ENCODE data around the gene ENDOG.

ENDOG gene

GRCh38 chr9:128818099-128818838 is at the start of gene ENDOG:
ENDOG (plus strand) TSS chr9:128818500; CDS start chr9:128818685, 185 bp downstream.
- TF ChIP-seq CTCF (conservative IDR thresholded peaks at IDR 0.05): peak; percentile 97
- TF ChIP-seq ZFX (IDR thresholded peaks at IDR 0.05): peak; percentile 86; the same call in 1 of the 2 replicates
- peak within 1 kb of the TSS; percentile 90 for H3K27ac ChIP-seq

GRCh38 chr9:128768606-128769005 is 49.7 kb upstream of the ENDOG start:
- TF ChIP-seq ZFX (IDR thresholded peaks at IDR 0.05) (no peak), CTCF (conservative IDR thresholded peaks at IDR 0.05) (no peak)
- H3K27ac ChIP-seq: no peak overlapping the region

- TF ChIP-seq ZFX (IDR thresholded peaks at IDR 0.05): no peak
- TF ChIP-seq CTCF (conservative IDR thresholded peaks at IDR 0.05): no peak
- H3K27ac ChIP-seq: peak overlapping the region; percentile 73
These were observed 47.8 kb upstream of the ENDOG start for GRCh38 chr9:128770286-128771030.

- TF ChIP-seq CTCF (conservative IDR thresholded peaks at IDR 0.05): no peak
- TF ChIP-seq ZFX (IDR thresholded peaks at IDR 0.05): no peak
- peak overlapping the region; percentile 73 for H3K27ac ChIP-seq
These were observed 47.1 kb upstream of the ENDOG start for GRCh38 chr9:128771094-128771721.

GRCh38 chr9:128771745-128772519 is 46.4 kb upstream of the ENDOG start, which contains the start of gene ZER1:
ZER1 (minus strand) TSS chr9:128771927; CDS start chr9:128755565, 16,362 bp downstream.
- 0 out of 2 replicates have a peak, but pooled peaks have one; percentile 40 for TF ChIP-seq ZFX (IDR thresholded peaks at IDR 0.05)
- TF ChIP-seq CTCF (conservative IDR thresholded peaks at IDR 0.05): no peak
- H3K27ac ChIP-seq: peak within 1 kb of the TSS; percentile 73

- no peak overlapping the region; the same call in 1 of the 2 replicates for H3K27ac ChIP-seq
- TF ChIP-seq CTCF (conservative IDR thresholded peaks at IDR 0.05): no peak
- TF ChIP-seq ZFX (IDR thresholded peaks at IDR 0.05): no peak
These were observed 45.3 kb upstream of the ENDOG start for GRCh38 chr9:128773049-128773448.

Measured in C4-2B (cell line).